SH-SY5Y (cell line): ENCODE results near the gene UQCC5.

Experiments
- GATA2 ChIP-seq: IDR thresholded peaks from 2 replicates; pipeline ENCODE4 v1.6.1; 2011; ENCODE audit warnings: mild to moderate bottlenecking, low read depth, low read length
- GATA3 ChIP-seq: IDR thresholded peaks from 2 replicates; pipeline ENCODE4 v1.6.1; 2011; ENCODE audit warnings: low read depth, mild to moderate bottlenecking, low read length, moderate library complexity

Gene UQCC5, protein sequence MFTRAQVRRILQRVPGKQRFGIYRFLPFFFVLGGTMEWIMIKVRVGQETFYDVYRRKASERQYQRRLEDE

GRCh38 chr3:52536369-52537164 is at the start of gene UQCC5:
UQCC5 (plus strand) TSS chr3:52536605; CDS start chr3:52536756, 151 bp downstream.
- TF ChIP-seq GATA3 (no peak), GATA2 (no peak)

DNA sequence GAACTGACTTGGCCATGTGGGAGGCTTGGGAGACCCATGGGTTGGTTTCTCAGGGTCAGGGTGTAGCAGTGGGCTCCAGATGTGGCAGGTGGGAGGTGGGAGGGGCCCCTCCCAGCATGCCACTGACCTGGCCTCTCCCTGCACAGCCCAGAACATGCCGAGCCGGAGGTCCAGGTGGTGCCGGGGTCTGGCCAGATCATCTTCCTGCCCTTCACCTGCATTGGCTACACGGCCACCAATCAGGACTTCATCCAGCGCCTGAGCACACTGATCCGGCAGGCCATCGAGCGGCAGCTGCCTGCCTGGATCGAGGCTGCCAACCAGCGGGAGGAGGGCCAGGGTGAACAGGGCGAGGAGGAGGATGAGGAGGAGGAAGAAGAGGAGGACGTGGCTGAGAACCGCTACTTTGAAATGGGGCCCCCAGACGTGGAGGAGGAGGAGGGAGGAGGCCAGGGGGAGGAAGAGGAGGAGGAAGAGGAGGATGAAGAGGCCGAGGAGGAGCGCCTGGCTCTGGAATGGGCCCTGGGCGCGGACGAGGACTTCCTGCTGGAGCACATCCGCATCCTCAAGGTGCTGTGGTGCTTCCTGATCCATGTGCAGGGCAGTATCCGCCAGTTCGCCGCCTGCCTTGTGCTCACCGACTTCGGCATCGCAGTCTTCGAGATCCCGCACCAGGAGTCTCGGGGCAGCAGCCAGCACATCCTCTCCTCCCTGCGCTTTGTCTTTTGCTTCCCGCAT is 49.2 kb upstream of the UQCC5 start:
- TF ChIP-seq GATA3 (no peak), GATA2 (no peak)

DNA sequence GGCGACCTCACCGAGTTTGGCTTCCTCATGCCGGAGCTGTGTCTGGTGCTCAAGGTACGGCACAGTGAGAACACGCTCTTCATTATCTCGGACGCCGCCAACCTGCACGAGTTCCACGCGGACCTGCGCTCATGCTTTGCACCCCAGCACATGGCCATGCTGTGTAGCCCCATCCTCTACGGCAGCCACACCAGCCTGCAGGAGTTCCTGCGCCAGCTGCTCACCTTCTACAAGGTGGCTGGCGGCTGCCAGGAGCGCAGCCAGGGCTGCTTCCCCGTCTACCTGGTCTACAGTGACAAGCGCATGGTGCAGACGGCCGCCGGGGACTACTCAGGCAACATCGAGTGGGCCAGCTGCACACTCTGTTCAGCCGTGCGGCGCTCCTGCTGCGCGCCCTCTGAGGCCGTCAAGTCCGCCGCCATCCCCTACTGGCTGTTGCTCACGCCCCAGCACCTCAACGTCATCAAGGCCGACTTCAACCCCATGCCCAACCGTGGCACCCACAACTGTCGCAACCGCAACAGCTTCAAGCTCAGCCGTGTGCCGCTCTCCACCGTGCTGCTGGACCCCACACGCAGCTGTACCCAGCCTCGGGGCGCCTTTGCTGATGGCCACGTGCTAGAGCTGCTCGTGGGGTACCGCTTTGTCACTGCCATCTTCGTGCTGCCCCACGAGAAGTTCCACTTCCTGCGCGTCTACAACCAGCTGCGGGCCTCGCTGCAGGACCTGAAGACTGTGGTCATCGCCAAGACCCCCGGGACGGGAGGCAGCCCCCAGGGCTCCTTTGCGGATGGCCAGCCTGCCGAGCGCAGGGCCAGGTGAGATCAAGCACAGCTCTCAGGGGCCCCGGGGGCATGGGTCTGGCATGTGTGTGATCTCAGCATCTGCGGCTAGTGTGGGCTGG is 48.4 kb upstream of the UQCC5 start:
- no peak for TF ChIP-seq GATA3
- no peak for TF ChIP-seq GATA2

GRCh38 chr3:52488746-52489145 is 47.7 kb upstream of the UQCC5 start:
- TF ChIP-seq GATA3 (no peak), GATA2 (no peak)

DNA sequence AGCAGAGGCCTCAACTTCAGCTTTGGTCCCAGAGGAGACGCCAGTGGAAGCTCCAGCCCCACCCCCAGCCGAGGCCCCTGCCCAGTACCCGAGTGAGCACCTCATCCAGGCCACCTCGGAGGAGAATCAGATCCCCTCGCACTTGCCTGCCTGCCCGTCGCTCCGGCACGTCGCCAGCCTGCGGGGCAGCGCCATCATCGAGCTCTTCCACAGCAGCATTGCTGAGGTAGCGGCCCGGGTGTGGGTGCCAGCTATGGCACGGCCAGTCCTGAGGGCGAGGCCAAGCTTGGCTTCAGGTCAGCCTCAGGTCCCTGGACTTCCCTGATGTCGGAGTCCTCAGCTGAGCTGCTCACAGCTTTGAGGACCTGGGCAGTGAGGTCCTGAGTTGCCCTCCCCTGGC is 47.0 kb upstream of the UQCC5 start:
- TF ChIP-seq GATA3 = no peak
- no peak for TF ChIP-seq GATA2

DNA sequence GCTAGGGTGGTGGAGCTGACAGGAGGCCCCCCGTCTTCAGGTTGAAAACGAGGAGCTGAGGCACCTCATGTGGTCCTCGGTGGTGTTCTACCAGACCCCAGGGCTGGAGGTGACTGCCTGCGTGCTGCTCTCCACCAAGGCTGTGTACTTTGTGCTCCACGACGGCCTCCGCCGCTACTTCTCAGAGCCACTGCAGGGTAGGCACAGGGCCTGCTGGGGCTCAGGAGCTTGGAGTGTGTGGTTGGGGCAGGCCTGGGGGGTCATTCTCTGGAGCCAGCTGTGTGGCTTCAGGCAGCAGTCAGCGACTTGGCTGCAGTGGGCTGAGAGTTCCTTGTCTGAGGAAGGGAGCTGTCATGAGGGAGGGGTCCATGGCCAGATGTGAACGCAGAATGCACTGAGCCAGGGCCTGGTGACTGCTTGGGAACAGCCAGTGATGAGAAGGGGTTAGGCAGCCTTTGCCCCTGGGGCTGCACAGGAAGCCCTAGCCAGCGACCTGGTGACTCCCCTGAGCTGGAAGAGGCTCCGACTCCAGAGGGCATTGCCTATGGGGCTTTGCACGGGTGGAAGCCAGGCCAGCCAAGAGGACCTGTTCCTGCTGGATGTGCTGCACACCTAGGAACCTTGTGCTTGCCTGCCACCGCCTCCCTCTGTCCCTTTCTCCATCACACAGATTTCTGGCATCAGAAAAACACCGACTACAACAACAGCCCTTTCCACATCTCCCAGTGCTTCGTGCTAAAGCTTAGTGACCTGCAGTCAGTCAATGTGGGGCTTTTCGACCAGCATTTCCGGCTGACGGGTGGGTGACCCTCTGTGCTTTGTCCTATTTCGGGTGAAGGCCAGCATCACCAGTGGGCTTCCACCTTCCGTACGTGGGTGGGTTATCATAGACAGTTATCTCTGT is 46.1 kb upstream of the UQCC5 start:
- no peak for TF ChIP-seq GATA2
- TF ChIP-seq GATA3 = no peak

- no peak for TF ChIP-seq GATA2
- no peak for TF ChIP-seq GATA3
Observed at GRCh38 chr3:52490939-52491526, 45.4 kb upstream of the UQCC5 start.

DNA sequence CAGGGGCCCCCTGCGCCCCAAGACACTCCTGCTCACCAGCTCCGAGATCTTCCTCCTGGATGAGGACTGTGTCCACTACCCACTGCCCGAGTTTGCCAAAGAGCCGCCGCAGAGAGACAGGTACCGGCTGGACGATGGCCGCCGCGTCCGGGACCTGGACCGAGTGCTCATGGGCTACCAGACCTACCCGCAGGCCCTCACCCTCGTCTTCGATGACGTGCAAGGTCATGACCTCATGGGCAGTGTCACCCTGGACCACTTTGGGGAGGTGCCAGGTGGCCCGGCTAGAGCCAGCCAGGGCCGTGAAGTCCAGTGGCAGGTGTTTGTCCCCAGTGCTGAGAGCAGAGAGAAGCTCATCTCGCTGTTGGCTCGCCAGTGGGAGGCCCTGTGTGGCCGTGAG is 44.3 kb upstream of the UQCC5 start:
- TF ChIP-seq GATA2 (no peak), GATA3 (no peak)

DNA sequence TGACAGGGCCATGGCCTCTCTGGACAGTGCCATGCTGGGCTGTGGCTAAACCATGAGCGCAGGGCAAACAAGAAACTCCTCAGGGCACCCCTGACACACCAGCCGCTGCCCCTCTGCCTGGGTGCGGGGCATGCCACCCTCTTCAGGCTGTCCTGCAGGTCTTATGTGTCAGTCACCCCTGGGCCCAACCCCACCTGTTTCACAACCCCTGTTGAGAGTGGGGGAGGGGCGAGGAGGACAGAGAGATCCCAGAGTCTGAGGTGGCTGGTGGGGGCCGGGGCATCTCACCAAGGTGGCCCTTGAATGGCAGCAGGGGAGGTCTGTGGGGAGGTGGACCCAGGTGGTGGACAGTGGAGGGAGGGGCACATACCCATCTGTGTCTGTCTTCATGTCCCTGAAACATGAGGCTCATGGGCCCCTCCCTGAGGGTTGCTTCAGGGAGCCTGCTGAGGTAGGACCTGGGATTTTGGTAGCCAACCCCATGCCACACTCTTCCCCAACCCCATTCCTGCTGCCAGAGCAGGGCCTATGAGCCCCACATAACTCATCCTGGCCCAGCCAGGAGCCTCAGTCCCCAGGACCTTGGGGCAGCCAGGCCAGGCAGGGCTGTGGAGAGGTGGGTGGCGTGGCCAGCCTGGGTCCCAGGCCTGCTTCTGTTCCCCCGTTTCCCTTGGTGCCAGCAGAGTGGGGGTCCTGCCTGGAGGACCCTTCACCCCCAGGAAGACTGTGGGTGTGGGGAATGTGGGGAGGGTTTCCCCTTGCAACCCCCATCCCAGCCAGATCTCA is 43.0 kb upstream of the UQCC5 start:
- no peak for TF ChIP-seq GATA3
- no peak for TF ChIP-seq GATA2

DNA sequence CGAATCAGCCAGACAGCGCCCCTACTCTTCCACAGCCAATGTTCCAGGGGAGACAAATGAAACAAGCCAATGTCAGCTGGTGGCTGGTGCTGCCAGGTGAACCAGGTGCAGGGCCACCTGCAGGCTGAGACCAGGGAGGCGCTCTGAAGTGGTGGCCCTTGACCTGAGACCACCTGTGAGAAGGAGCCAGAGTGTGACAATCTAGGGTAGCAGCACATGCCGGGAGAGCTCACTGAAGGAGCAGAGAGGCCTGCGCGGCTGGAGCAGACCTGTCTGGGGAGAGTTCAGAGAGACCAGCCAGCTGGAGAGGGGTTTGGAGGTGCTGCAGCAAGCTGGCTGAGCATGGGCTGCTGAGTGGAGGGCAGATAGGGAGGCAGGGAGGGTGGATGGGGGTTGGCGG is 42.0 kb upstream of the UQCC5 start:
- TF ChIP-seq GATA2 (no peak), GATA3 (no peak)

- TF ChIP-seq GATA2 (no peak), GATA3 (no peak)
Observed at GRCh38 chr3:52494886-52495495, 41.4 kb upstream of the UQCC5 start, which contains the start of gene STAB1. STAB1 (plus strand) TSS chr3:52495338; CDS start chr3:52495414, 76 bp downstream.
